GM12801 (cell line): ENCODE data around the gene SCN5A.

ENCODE experiments used
- CTCF ChIP-seq: IDR thresholded peaks from one replicate; pipeline ENCODE4 v1.5.1; 2011; ENCODE audit warnings: control low read depth; ENCODE audit not compliant: insufficient read length; ENCODE audit errors: extremely low read depth

Gene SCN5A

GRCh38 chr3:38511546-38511945 lies 137.9 kb downstream of the SCN5A start:
- TF ChIP-seq CTCF = no peak

- no peak for TF ChIP-seq CTCF
Measured at GRCh38 chr3:38510631-38511030, 138.9 kb downstream of the SCN5A start.

- TF ChIP-seq CTCF = no peak
Measured at GRCh38 chr3:38509732-38510131, 139.8 kb downstream of the SCN5A start.

- TF ChIP-seq CTCF = no peak
Measured at GRCh38 chr3:38507120-38507519, 142.4 kb downstream of the SCN5A start.

GRCh38 chr3:38500688-38501417 lies 148.6 kb downstream of the SCN5A start:
- TF ChIP-seq CTCF = no peak
